ENCODE results near the gene MS4A8. TPM values are rescaled to one million over a fixed set of nuclear protein-coding genes. Genes with fewer than 3 reads are reported as not detected.

MS4A8 gene
- total RNA-seq, 1 experiment from 2014 or later, result not detected

DNA sequence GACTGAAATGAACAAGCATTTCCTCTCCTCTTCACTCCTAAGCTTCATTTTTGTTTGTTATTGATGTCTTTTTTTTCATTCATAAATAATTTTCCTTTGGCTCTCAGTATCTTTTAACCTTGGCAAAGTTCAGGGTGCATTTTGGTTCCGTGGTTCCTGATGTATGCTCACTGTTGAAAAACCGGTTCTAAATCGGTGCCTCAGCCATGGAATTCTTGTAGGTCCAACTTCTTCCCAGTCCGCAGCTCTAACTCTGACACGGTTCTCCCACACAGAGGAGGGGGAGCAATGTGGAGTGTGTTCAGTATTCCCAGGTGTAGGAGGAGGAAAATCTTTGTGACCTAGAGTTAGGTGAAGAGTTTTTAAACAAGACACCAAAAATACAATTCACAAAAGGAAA, 44.7 kb downstream of the MS4A8 start:
- no peak overlapping the region for H3K27ac ChIP-seq (ENCODE audit: insufficient read length, low read depth, low read length)
- H2BK120ac ChIP-seq (ENCODE audit: low read depth, low read length, poor library complexity, severe bottlenecking), result no peak overlapping the region
- H3K4me2 ChIP-seq (ENCODE audit: insufficient read depth, insufficient read length, low read length), result no peak overlapping the region

More for the DNA sequence above, 44.7 kb downstream of the MS4A8 start:
- H4K5ac ChIP-seq (ENCODE audit: insufficient read length, low read depth, low read length), result no peak overlapping the region
- H3K27me3 ChIP-seq (ENCODE audit: insufficient read depth, low read length), result no peaks in the 10 kb centered on the region
- no peak overlapping the region for H3K56ac ChIP-seq (ENCODE audit: insufficient read length, low read depth, low read length)
- H2BK20ac ChIP-seq (ENCODE audit: low read depth, low read length, poor library complexity, severe bottlenecking), result no peak overlapping the region
- TF ChIP-seq, protein P1, sequence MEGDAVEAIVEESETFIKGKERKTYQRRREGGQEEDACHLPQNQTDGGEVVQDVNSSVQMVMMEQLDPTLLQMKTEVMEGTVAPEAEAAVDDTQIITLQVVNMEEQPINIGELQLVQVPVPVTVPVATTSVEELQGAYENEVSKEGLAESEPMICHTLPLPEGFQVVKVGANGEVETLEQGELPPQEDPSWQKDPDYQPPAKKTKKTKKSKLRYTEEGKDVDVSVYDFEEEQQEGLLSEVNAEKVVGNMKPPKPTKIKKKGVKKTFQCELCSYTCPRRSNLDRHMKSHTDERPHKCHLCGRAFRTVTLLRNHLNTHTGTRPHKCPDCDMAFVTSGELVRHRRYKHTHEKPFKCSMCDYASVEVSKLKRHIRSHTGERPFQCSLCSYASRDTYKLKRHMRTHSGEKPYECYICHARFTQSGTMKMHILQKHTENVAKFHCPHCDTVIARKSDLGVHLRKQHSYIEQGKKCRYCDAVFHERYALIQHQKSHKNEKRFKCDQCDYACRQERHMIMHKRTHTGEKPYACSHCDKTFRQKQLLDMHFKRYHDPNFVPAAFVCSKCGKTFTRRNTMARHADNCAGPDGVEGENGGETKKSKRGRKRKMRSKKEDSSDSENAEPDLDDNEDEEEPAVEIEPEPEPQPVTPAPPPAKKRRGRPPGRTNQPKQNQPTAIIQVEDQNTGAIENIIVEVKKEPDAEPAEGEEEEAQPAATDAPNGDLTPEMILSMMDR (conservative IDR thresholded peaks at IDR 0.05), result no peak
- no peaks in the 10 kb centered on the region for H3K23me2 ChIP-seq (ENCODE audit: insufficient read length, low read depth, low read length, poor library complexity, severe bottlenecking)
- H3K36me3 Mint-ChIP-seq (ENCODE audit: insufficient read depth in 1 of 3, low read depth in 3 of 3), result no peaks in the 10 kb centered on the region; a peak in 2 of 7 replicates
- no peaks in the 10 kb centered on the region for H3K4me1 ChIP-seq (ENCODE audit: insufficient read depth, low read length)
- H3K79me1 ChIP-seq (ENCODE audit: insufficient read depth, low read depth, low read length, poor library complexity, severe bottlenecking), result no peaks in the 10 kb centered on the region
- no peak overlapping the region for H2AK5ac ChIP-seq (ENCODE audit: insufficient read length, low read length)
- H2BK15ac ChIP-seq (ENCODE audit: low read depth, low read length), result no peak overlapping the region
- DNase-seq, result no peak
- no peak overlapping the region for H2BK5ac ChIP-seq (ENCODE audit: insufficient read length, low read length)
- no peaks in the 10 kb centered on the region for H3K9me3 ChIP-seq (ENCODE audit: control insufficient read depth, low read depth, low read length)
- peaks cover 0 to 4% of the 10 kb centered on the region in 2 experiments; a peak in 4 of 5 replicates for H3K9me3 Mint-ChIP-seq
- H3K79me2 ChIP-seq (ENCODE audit: insufficient read depth, low read length), result no peaks in the 10 kb centered on the region
- H3K23ac ChIP-seq (ENCODE audit: insufficient read length, low read depth, low read length), result no peak overlapping the region
- no peak overlapping the region for H3K4me3 Mint-ChIP-seq
- H3K4me1 Mint-ChIP-seq, result peaks cover 4 to 8% of the 10 kb centered on the region in 2 experiments
- no peaks in the 10 kb centered on the region for H4K20me1 ChIP-seq (ENCODE audit: control insufficient read depth, insufficient read depth, insufficient read length)
- no peak overlapping the region for H3K18ac ChIP-seq (ENCODE audit: insufficient read length, low read depth, low read length)
- H3K4ac ChIP-seq (ENCODE audit: low read depth, low read length), result no peak overlapping the region
- no peak overlapping the region for H4K8ac ChIP-seq (replicated peaks; ENCODE audit: insufficient read length, low read depth, low read length)
- no peaks in the 10 kb centered on the region; the same call in 1 of the 2 replicates for H3K27me3 Mint-ChIP-seq (ENCODE audit: low read depth)
- no peak overlapping the region for H3K14ac ChIP-seq (ENCODE audit: insufficient read depth, low read length)
- H2AFZ ChIP-seq (ENCODE audit: low read length), result no peak overlapping the region
- no peak overlapping the region for H3T11ph ChIP-seq (ENCODE audit: low read length)
- H3K9ac ChIP-seq (ENCODE audit: extremely low read depth, insufficient read length, low read length), result no peak overlapping the region
- H2BK12ac ChIP-seq (ENCODE audit: insufficient read length, low read depth, low read length), result no peak overlapping the region
- no CpG with 5 or more reads among the region's 5 CpGs for WGBS (ENCODE audit: extremely low coverage, insufficient read length, low lambda C conversion rate)
- H3K27ac Mint-ChIP-seq, result no peak overlapping the region
- H4K91ac ChIP-seq (ENCODE audit: insufficient read length, low read depth, low read length), result no peak overlapping the region
